Measurements from ENCODE around the gene RFC2.

Gene RFC2

DNA sequence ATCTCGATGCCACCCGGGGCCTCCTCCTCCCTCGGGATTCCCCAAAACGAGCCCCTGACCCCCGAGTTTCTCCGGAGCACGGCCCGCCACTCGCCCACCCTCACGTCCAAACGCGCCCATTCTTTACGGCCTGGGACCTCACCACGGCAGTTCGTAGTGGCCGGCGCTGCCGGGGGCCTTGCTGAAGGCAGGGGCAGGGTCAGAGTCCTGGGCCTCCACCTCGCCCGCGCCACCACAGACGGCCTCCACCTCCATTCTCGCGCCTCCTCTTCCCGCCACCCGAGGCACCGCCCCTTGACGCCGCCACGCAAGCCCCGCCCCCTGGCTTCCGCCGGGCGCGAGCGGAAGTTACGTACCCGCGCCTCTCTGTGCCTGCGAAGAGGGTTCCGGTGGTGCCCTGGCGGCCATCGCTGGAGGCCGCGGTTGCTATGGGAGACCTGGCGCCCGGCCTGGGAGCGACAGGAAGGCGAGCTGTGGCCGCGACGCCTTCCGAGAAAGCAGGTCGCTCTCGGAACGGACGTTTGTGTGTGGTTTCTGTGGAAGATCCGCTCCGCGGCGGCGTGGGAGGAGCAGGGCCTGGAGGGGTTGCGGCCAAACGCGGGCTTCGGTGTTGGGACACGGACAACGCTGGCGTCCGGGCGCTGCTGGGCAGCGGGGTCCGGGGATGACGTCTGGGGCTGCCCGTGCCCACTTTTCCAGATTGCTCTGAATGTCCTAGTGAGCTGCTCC, at the start of gene RFC2:
Gene RFC2 (minus strand): TSS at position 271 of the 729 bp plus-strand sequence. CDS start 16 bp downstream, at position 255.
- DNase-seq (ENCODE audit: extremely low spot score): peak; percentile 98
- ChIA-PET CTCF (interaction anchor here (1.3 to 3.0 kb wide), 5 partner anchors 9 to 47 kb away, joined by 3 to 14 read pairs (median 5); no protein-coding TSS in a partner anchor), POLR2A (interaction anchor here (0.6 kb wide), 1 partner anchor 39 kb away, joined by 3 read pairs; no protein-coding TSS in a partner anchor)
- TF ChIP-seq, protein P1, sequence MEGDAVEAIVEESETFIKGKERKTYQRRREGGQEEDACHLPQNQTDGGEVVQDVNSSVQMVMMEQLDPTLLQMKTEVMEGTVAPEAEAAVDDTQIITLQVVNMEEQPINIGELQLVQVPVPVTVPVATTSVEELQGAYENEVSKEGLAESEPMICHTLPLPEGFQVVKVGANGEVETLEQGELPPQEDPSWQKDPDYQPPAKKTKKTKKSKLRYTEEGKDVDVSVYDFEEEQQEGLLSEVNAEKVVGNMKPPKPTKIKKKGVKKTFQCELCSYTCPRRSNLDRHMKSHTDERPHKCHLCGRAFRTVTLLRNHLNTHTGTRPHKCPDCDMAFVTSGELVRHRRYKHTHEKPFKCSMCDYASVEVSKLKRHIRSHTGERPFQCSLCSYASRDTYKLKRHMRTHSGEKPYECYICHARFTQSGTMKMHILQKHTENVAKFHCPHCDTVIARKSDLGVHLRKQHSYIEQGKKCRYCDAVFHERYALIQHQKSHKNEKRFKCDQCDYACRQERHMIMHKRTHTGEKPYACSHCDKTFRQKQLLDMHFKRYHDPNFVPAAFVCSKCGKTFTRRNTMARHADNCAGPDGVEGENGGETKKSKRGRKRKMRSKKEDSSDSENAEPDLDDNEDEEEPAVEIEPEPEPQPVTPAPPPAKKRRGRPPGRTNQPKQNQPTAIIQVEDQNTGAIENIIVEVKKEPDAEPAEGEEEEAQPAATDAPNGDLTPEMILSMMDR (IDR thresholded peaks at IDR 0.05; ENCODE audit: control extremely low read depth, extremely low read depth, low read depth, missing control alignments): no peak

DNA sequence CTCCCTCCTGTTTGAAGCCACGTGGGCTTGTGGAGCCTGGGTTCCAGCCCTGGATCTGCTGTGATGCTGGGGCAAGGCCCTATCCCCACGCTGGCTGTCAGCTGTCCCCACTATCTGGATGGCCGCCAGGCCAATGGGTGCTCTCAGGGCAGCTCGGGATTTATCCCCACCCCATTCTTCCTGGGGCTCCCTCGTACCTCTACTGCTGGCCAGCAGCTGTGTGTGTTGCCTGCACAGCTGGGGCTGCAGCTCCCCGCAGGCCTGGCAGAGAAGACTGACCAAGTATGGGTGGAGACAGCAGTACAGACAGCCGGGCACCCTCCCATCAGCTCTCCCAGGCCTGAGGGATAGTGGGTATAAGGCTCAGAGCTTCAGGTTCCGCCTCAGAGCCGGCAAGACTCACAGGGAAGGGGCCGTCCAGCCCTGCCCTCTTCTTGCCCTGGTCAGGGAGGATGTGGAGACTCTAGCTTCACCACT, 48.6 kb upstream of the RFC2 start:
- TF ChIP-seq, protein P1 (IDR thresholded peaks at IDR 0.05; ENCODE audit: control extremely low read depth, extremely low read depth, low read depth, missing control alignments): no peak
- ChIA-PET CTCF (interaction anchor here (0.9 to 2.9 kb wide), 3 partner anchors 9 to 17 kb away, joined by 3 to 10 read pairs (median 3); no protein-coding TSS in a partner anchor), POLR2A (no interaction called here)
- DNase-seq (ENCODE audit: extremely low spot score): no peak

- ChIA-PET POLR2A (no interaction called here), CTCF (no interaction called here)
- TF ChIP-seq, protein P1 (IDR thresholded peaks at IDR 0.05; ENCODE audit: control extremely low read depth, extremely low read depth, low read depth, missing control alignments): no peak
- DNase-seq (ENCODE audit: extremely low spot score): no peak
Measured at GRCh38 chr7:74300926-74301325, 46.7 kb upstream of the RFC2 start.

DNA sequence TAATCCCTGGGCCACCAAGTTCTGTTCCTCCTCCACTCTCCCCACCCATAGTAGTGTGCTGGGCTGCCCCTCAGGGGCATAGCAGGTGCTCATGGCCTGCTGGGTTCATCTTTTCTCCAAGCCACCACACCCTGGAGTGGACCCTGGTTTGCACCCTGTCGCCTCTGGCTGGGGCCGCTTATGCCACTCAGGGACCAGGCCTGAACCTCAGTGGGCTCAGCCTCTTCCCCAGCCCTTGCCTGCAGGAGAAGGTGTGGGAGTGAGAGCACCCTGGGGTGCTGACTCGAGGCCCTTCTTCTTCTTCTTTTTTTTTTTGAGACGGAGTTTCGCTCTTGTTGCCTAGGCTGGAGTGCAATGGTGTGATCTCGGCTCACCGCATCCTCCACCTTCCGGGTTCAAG, 45.2 kb upstream of the RFC2 start:
- DNase-seq (ENCODE audit: extremely low spot score): no peak
- TF ChIP-seq, protein P1 (IDR thresholded peaks at IDR 0.05; ENCODE audit: control extremely low read depth, extremely low read depth, low read depth, missing control alignments): no peak
- CTCF ChIA-PET: no interaction called here
- POLR2A ChIA-PET: no interaction called here

GRCh38 chr7:74297516-74298233, 43.5 kb upstream of the RFC2 start:
- no peak for DNase-seq (ENCODE audit: extremely low spot score)
- TF ChIP-seq, protein P1 (IDR thresholded peaks at IDR 0.05; ENCODE audit: control extremely low read depth, extremely low read depth, low read depth, missing control alignments): no peak
- POLR2A ChIA-PET: no interaction called here
- CTCF ChIA-PET: interaction anchor here (1.1 to 1.3 kb wide), 2 partner anchors 23 to 91 kb away, joined by 3 to 4 read pairs; no protein-coding TSS in a partner anchor

- TF ChIP-seq, protein P1 (IDR thresholded peaks at IDR 0.05; ENCODE audit: control extremely low read depth, extremely low read depth, low read depth, missing control alignments): no peak
- CTCF ChIA-PET: interaction anchor here (0.6 to 2.8 kb wide), 5 partner anchors 9 to 106 kb away, joined by 3 to 10 read pairs (median 4); no protein-coding TSS in a partner anchor
- DNase-seq (ENCODE audit: extremely low spot score): no peak
- POLR2A ChIA-PET: no interaction called here
Measured at GRCh38 chr7:74294191-74294998, 40.2 kb upstream of the RFC2 start.
